ENCODE results near the gene PAX6. TPM values are rescaled to one million over a fixed set of nuclear protein-coding genes. Genes with fewer than 3 reads are reported as not detected.

The PAX6 gene
- total RNA-seq, 1 donor from 2014 or later: 18.9 TPM

DNA sequence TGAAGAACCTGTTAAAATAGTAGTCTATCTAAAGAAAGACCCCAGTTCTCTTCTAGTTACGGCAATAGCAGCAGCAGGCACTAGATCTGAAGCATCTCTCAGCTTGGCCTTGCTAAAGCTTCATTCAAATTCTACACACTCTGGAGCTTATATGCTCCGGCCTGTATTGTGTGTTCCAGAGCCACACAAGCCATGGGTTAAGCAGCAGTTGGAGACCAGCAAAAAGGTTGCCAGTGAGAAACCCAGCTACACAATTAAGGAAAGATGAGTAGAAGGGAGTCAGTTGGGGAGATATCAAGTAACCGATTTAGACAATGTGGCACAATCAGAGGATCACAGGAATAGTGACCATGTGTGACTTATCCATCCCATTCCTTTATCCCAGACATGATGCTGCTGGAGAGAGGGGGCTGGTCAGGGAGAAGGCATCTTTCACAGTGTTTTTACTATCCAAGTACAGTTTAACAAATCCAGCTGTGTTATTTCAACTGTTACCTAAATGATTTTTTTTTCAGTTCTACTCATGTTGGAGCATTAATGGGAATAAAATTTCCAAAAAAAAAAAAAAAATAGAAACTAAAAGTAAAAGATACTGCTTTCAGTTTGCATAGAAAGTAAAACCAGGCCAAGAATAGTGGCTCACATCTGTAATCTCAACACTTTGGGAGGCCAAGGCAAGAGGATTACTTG lies 41.0 kb downstream of the PAX6 start:
- TF ChIP-seq, protein P1, sequence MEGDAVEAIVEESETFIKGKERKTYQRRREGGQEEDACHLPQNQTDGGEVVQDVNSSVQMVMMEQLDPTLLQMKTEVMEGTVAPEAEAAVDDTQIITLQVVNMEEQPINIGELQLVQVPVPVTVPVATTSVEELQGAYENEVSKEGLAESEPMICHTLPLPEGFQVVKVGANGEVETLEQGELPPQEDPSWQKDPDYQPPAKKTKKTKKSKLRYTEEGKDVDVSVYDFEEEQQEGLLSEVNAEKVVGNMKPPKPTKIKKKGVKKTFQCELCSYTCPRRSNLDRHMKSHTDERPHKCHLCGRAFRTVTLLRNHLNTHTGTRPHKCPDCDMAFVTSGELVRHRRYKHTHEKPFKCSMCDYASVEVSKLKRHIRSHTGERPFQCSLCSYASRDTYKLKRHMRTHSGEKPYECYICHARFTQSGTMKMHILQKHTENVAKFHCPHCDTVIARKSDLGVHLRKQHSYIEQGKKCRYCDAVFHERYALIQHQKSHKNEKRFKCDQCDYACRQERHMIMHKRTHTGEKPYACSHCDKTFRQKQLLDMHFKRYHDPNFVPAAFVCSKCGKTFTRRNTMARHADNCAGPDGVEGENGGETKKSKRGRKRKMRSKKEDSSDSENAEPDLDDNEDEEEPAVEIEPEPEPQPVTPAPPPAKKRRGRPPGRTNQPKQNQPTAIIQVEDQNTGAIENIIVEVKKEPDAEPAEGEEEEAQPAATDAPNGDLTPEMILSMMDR (conservative IDR thresholded peaks at IDR 0.05): no peak
- Mint-ChIP-seq H3K27me3 (no peaks in the 10 kb centered on the region), H3K27ac (no peak overlapping the region), H3K4me1 (ENCODE audit: unreplicated experiment) (no peaks in the 10 kb centered on the region), H3K4me3 (no peak overlapping the region), H3K36me3 (no peaks in the 10 kb centered on the region), H3K9me3 (no peaks in the 10 kb centered on the region)
- no peak for DNase-seq (ENCODE audit: extremely low spot score, unreplicated experiment)

DNA sequence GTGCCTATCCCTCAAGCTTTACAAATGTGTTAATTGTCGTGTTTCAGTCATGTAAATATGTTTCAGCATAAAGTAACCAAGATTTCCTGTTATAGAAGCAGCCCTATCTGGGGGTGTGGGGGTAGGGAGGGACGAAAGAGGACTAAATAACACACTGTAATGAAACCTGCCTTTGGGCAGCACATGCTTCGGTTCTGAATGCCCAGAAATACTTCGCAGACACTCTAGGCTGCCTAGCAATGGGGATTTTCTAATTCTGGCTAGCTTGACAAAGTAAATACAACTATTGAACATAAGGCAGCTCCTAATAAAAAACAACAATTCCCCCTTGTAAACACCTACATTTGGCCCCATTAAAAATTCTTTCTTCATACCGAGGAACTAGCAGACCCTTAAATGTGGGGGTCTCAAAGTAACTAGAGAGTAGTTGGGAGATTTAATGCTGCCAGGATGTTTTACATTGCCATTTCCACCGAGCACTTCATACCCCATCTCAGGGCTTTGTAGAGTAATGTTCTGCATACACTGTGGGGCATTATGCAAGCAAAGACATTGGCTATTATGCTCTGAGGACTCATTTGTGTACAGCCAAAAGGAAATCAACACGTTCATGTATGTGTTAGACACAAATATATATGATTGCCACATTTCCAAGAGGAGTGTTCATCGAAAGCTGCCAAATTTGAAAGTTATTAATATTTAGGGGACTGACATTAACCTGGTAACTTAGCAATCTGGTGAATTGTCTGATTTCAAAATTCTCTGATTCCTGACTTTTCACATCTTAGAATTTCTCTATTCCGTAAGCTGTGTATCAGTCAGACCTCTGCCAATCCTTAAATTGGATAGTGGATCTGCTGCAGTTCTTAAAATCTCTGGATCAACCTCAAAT lies 42.1 kb downstream of the PAX6 start:
- H3K4me1 Mint-ChIP-seq (ENCODE audit: unreplicated experiment): no peaks in the 10 kb centered on the region
- H3K27me3 Mint-ChIP-seq: no peaks in the 10 kb centered on the region
- H3K27ac Mint-ChIP-seq: no peak overlapping the region
- H3K4me3 Mint-ChIP-seq: no peak overlapping the region
- H3K36me3 Mint-ChIP-seq: no peaks in the 10 kb centered on the region
- no peak for DNase-seq (ENCODE audit: extremely low spot score, unreplicated experiment)
- TF ChIP-seq, protein P1 (conservative IDR thresholded peaks at IDR 0.05): no peak
- no peaks in the 10 kb centered on the region for H3K9me3 Mint-ChIP-seq

DNA sequence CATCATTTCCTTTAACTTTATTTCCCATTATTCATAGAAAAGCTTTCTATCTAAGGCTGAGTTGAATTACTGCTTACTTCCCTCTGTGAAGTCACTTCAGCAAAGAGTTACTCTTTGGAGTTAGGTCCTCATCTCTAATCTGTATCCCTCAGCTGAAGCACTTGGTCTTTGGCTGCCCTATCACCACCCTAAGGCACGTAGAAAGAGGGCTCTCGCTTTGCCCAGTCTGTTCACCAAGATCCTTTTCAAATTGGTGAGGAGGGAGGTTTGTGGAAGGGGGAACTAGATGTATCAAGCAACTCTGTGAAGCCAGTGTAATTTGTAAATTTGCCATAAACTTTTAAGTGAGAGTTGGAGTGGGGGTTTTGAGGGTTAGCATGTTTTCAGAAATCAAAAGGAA lies 43.4 kb downstream of the PAX6 start:
- Mint-ChIP-seq H3K4me3 (no peak overlapping the region), H3K9me3 (no peaks in the 10 kb centered on the region), H3K4me1 (ENCODE audit: unreplicated experiment) (peaks cover 3% of the 10 kb centered on the region), H3K27ac (no peak overlapping the region), H3K36me3 (no peaks in the 10 kb centered on the region), H3K27me3 (no peaks in the 10 kb centered on the region)
- DNase-seq (ENCODE audit: extremely low spot score, unreplicated experiment): no peak
- TF ChIP-seq, protein P1 (conservative IDR thresholded peaks at IDR 0.05): no peak

DNA sequence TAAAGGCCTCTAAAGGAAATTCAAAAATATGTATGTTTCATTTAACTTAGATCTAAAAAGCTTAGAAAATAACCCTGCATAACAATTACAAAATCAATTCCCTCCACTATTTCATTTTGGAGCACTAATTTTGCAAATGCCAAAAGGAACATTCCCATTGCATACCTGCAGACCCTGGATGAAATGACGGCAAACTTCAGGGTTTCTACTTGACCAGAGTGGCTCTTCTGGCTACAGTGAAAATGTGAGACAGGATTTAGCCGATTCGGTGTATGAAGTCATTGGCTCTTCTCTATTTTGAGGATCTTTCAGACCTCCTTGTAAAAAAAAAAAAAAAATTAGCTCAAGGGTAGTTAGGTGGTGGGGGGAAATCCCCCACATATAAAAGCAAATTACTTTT lies 44.1 kb downstream of the PAX6 start:
- DNase-seq (ENCODE audit: extremely low spot score, unreplicated experiment): no peak
- no peaks in the 10 kb centered on the region for H3K36me3 Mint-ChIP-seq
- TF ChIP-seq, protein P1 (conservative IDR thresholded peaks at IDR 0.05): no peak
- no peaks in the 10 kb centered on the region for H3K9me3 Mint-ChIP-seq
- H3K4me3 Mint-ChIP-seq: no peak overlapping the region
- no peaks in the 10 kb centered on the region for H3K27me3 Mint-ChIP-seq
- H3K27ac Mint-ChIP-seq: no peak overlapping the region
- peaks cover 3% of the 10 kb centered on the region for H3K4me1 Mint-ChIP-seq (ENCODE audit: unreplicated experiment)

DNA sequence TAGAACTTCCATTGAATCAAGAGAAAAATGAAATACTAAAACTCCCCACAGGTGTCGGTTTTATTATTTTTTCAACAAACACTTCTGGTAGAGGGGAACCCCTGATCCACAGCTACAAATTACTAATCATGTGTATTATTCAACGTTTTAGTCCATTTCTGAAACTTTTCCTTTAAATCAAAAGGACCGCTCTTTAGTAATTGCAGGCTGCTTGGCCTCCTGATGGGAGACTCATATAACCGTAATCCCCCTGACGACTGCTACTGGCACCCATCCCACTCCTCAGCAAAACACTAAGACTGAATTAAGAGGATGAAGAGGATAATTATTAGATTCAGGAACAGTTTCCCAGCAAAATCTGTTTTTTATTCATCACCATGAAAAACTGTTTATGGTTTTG lies 46.4 kb downstream of the PAX6 start:
- Mint-ChIP-seq H3K4me1 (ENCODE audit: unreplicated experiment) (peaks cover 3% of the 10 kb centered on the region), H3K4me3 (no peak overlapping the region), H3K27ac (no peak overlapping the region), H3K9me3 (no peaks in the 10 kb centered on the region), H3K36me3 (no peaks in the 10 kb centered on the region), H3K27me3 (no peaks in the 10 kb centered on the region)
- TF ChIP-seq, protein P1 (conservative IDR thresholded peaks at IDR 0.05): no peak
- no peak for DNase-seq (ENCODE audit: extremely low spot score, unreplicated experiment)

Data from type B pancreatic cell (in vitro differentiated cells).